ENCODE data around the gene SLC29A3. TPM values are rescaled to one million over a fixed set of nuclear protein-coding genes. Genes with fewer than 3 reads are reported as not detected.

The SLC29A3 gene
- total RNA-seq, 2 donors from 2014 or later = 14.1 to 16.8 TPM

GRCh38 chr10:71370031-71370430 lies 51.0 kb downstream of the SLC29A3 start:
- Histone ChIP-seq H3K27me3 (ENCODE audit: control insufficient read depth, insufficient read depth, low read length, poor library complexity, severe bottlenecking) (no peaks in the 10 kb centered on the region), H3K36me3 (ENCODE audit: control insufficient read depth, insufficient read depth, low read length) (no peaks in the 10 kb centered on the region), H3K9me3 (ENCODE audit: control insufficient read depth, low read length) (no peaks in the 10 kb centered on the region), H3K4me1 (ENCODE audit: control insufficient read depth, insufficient read depth, low read length) (no peaks in the 10 kb centered on the region), H3K27ac (ENCODE audit: low read depth, low read length) (no peak overlapping the region), H3K4me3 (ENCODE audit: low read length) (no peak overlapping the region), H3K9ac (ENCODE audit: extremely low read depth, low read length, poor library complexity, severe bottlenecking) (no peak overlapping the region)
- H3K4me3 Mint-ChIP-seq = no peak overlapping the region
- H3K4me1 Mint-ChIP-seq = peaks cover 7% of the 10 kb centered on the region
- no peak overlapping the region for H3K27ac Mint-ChIP-seq
- no peaks in the 10 kb centered on the region for H3K9me3 Mint-ChIP-seq
- TF ChIP-seq CTCF (conservative IDR thresholded peaks at IDR 0.05) = no peak
- WGBS, 2 experiments (ENCODE audit: insufficient coverage in 1 of 2, insufficient read length in 1 of 2) = 83 to 91% methylated on average over 1 to 3 of the region's 3 CpGs
- no peaks in the 10 kb centered on the region for H3K27me3 Mint-ChIP-seq (ENCODE audit: insufficient read depth)
- no peak for DNase-seq
- H3K36me3 Mint-ChIP-seq (ENCODE audit: low read depth) = no peaks in the 10 kb centered on the region

- H3K27me3 Mint-ChIP-seq (ENCODE audit: insufficient read depth) = no peaks in the 10 kb centered on the region
- H3K9me3 Mint-ChIP-seq = no peaks in the 10 kb centered on the region
- H3K4me3 Mint-ChIP-seq = no peak overlapping the region
- no peaks in the 10 kb centered on the region for H3K36me3 ChIP-seq (ENCODE audit: control insufficient read depth, insufficient read depth, low read length)
- H3K9ac ChIP-seq (ENCODE audit: extremely low read depth, low read length, poor library complexity, severe bottlenecking) = no peak overlapping the region
- peaks cover 7% of the 10 kb centered on the region for H3K4me1 Mint-ChIP-seq
- H3K4me1 ChIP-seq (ENCODE audit: control insufficient read depth, insufficient read depth, low read length) = no peaks in the 10 kb centered on the region
- no peak for DNase-seq
- no peak overlapping the region for H3K27ac Mint-ChIP-seq
- no peak overlapping the region for H3K27ac ChIP-seq (ENCODE audit: low read depth, low read length)
- H3K27me3 ChIP-seq (ENCODE audit: control insufficient read depth, insufficient read depth, low read length, poor library complexity, severe bottlenecking) = no peaks in the 10 kb centered on the region
- no peaks in the 10 kb centered on the region for H3K9me3 ChIP-seq (ENCODE audit: control insufficient read depth, low read length)
- TF ChIP-seq CTCF (conservative IDR thresholded peaks at IDR 0.05) = no peak
- WGBS, 2 experiments (ENCODE audit: insufficient coverage in 1 of 2, insufficient read length in 1 of 2) = 90 to 93% methylated on average over 6 of the region's 6 CpGs
- no peak overlapping the region for H3K4me3 ChIP-seq (ENCODE audit: low read length)
- H3K36me3 Mint-ChIP-seq (ENCODE audit: low read depth) = no peaks in the 10 kb centered on the region
These were observed 52.7 kb downstream of the SLC29A3 start for GRCh38 chr10:71371750-71372166.

- H3K27ac ChIP-seq (ENCODE audit: low read depth, low read length) = no peak overlapping the region
- Mint-ChIP-seq H3K27ac (peak overlapping the region; percentile 50), H3K9me3 (no peaks in the 10 kb centered on the region), H3K27me3 (ENCODE audit: insufficient read depth) (no peaks in the 10 kb centered on the region), H3K4me3 (no peak overlapping the region), H3K4me1 (peaks cover 10% of the 10 kb centered on the region), H3K36me3 (ENCODE audit: low read depth) (no peaks in the 10 kb centered on the region)
- no peaks in the 10 kb centered on the region for H3K36me3 ChIP-seq (ENCODE audit: control insufficient read depth, insufficient read depth, low read length)
- H3K9me3 ChIP-seq (ENCODE audit: control insufficient read depth, low read length) = no peaks in the 10 kb centered on the region
- H3K9ac ChIP-seq (ENCODE audit: extremely low read depth, low read length, poor library complexity, severe bottlenecking) = no peak overlapping the region
- no peak overlapping the region for H3K4me3 ChIP-seq (ENCODE audit: low read length)
- DNase-seq = peak; percentile 85
- 74 to 78% methylated on average over 4 to 10 of the region's 10 CpGs for WGBS, 2 experiments (ENCODE audit: insufficient coverage in 1 of 2, insufficient read length in 1 of 2)
- no peaks in the 10 kb centered on the region for H3K27me3 ChIP-seq (ENCODE audit: control insufficient read depth, insufficient read depth, low read length, poor library complexity, severe bottlenecking)
- no peak for TF ChIP-seq CTCF (conservative IDR thresholded peaks at IDR 0.05)
- H3K4me1 ChIP-seq (ENCODE audit: control insufficient read depth, insufficient read depth, low read length) = no peaks in the 10 kb centered on the region
These were observed 53.9 kb downstream of the SLC29A3 start for GRCh38 chr10:71372882-71373495.

All from endodermal cell (in vitro differentiated cells).